Measurements from ENCODE around the gene HADHB. TPM values are rescaled to one million over a fixed set of nuclear protein-coding genes. Genes with fewer than 3 reads are reported as not detected.
A peak's percentile ranks its signal among the peaks of the same experiment; 100 is the strongest.
"Not testable (repeated sequence)": the region's sequence is repeated elsewhere in the genome, so short reads cannot be mapped to it uniquely, and the experiment has no call there.

HADHB gene
- total RNA-seq, 1 experiment from 2014 or later, result 48.8 TPM

DNA sequence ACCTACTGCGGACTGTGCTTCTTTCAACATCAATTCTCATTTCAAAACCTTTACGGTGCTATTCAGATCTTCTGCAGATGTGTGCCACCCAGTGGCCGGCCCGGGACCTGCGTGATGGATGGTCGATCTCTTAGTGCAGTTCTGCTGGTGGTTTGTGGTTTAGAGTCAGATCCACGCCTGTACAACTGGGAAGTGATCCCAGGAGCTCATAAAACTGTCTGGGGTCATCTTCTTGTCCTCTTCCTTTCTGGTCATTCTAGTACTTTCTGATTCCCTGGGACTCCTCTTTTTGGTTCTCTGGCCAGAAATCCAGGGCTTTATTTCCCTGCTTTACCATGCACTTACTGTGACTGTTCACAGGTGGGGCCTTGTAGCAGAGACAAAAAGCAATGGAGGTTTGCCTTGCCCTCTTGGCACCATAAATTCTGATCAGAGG lies 85.4 kb downstream of the HADHB start:
- no peaks in the 10 kb centered on the region for H3K9me3 ChIP-seq (ENCODE audit: low read length)
- H3K4me2 ChIP-seq (ENCODE audit: low read depth, low read length, poor library complexity, severe bottlenecking), result no peak overlapping the region
- no peaks in the 10 kb centered on the region for H3K36me3 ChIP-seq (ENCODE audit: insufficient read depth, low read length)
- H3K4me3 ChIP-seq (ENCODE audit: low read length), result no peak overlapping the region
- peak; percentile 90 for DNase-seq
- H3K4me1 ChIP-seq (ENCODE audit: low read length), result no peaks in the 10 kb centered on the region
- no peak overlapping the region for H3K9ac ChIP-seq (ENCODE audit: low read length)
- H3K27me3 ChIP-seq (ENCODE audit: low read length), result no peaks in the 10 kb centered on the region
- no peaks in the 10 kb centered on the region for H3K79me2 ChIP-seq (ENCODE audit: low read length)
- H3K9me2 ChIP-seq (replicated peaks; ENCODE audit: insufficient read depth, low read length), result no peaks in the 10 kb centered on the region
- H2AFZ ChIP-seq (ENCODE audit: low read length), result no peak overlapping the region
- H4K20me1 ChIP-seq (ENCODE audit: insufficient read depth, low read depth, low read length), result no peaks in the 10 kb centered on the region
- H3K27ac ChIP-seq (ENCODE audit: low read length), result no peak overlapping the region

DNA sequence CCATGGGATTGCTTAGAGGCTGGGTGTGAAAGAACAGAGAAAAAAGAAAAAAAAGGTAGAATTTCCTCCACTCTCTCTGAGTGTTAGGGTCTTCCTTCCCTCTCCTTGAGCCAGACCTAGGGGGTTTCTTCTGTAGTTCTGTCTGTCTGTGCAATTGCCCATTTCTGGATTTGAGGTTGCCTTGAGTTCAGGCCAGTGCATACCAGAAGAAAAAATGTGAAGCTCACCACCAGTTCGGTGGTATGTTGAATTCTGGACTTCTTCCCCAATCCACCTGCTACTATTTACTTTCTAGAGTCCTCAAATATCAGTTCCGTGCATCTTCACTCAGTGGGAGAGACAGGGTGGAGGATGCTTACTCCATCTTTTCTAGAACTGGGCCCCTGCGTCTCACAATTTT lies 85.9 kb downstream of the HADHB start:
- Histone ChIP-seq H3K9me2 (replicated peaks; ENCODE audit: insufficient read depth, low read length) (no peaks in the 10 kb centered on the region), H2AFZ (ENCODE audit: low read length) (no peak overlapping the region), H3K9ac (ENCODE audit: low read length) (no peak overlapping the region), H3K4me2 (ENCODE audit: low read depth, low read length, poor library complexity, severe bottlenecking) (no peak overlapping the region), H3K27ac (ENCODE audit: low read length) (no peak overlapping the region), H3K79me2 (ENCODE audit: low read length) (no peaks in the 10 kb centered on the region), H3K4me3 (ENCODE audit: low read length) (no peak overlapping the region), H3K27me3 (ENCODE audit: low read length) (no peaks in the 10 kb centered on the region), H3K4me1 (ENCODE audit: low read length) (no peaks in the 10 kb centered on the region), H4K20me1 (ENCODE audit: insufficient read depth, low read depth, low read length) (no peaks in the 10 kb centered on the region), H3K9me3 (ENCODE audit: low read length) (no peaks in the 10 kb centered on the region), H3K36me3 (ENCODE audit: insufficient read depth, low read length) (no peaks in the 10 kb centered on the region)
- no peak for DNase-seq

DNA sequence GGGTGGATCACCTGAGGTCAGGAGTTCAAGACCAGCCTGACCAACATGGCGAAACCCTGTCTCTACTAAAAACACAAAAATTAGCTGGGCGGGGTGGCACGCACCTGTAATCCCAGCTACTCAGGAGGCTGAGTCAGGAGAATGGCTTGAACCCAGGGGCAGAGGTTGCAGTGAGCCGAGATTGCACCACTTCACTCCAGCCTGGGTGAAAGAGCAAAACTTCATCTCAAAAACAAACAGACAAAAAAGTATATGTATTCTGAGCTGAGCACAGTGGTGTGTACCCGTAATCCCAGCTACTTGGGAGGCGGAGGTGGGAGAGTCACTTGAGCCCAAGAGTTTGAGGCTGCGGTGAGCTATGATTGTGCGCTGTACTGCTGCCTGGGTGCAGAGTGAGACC lies 86.6 kb downstream of the HADHB start:
- not testable (repeated sequence) for H3K9me2 ChIP-seq (replicated peaks; ENCODE audit: insufficient read depth, low read length); H3K79me2 ChIP-seq (ENCODE audit: low read length); H2AFZ ChIP-seq (ENCODE audit: low read length); H3K36me3 ChIP-seq (ENCODE audit: insufficient read depth, low read length); H3K4me3 ChIP-seq (ENCODE audit: low read length); H3K9ac ChIP-seq (ENCODE audit: low read length); H3K4me1 ChIP-seq (ENCODE audit: low read length); H3K4me2 ChIP-seq (ENCODE audit: low read depth, low read length, poor library complexity, severe bottlenecking); H3K27me3 ChIP-seq (ENCODE audit: low read length); H3K27ac ChIP-seq (ENCODE audit: low read length); H4K20me1 ChIP-seq (ENCODE audit: insufficient read depth, low read depth, low read length); DNase-seq; H3K9me3 ChIP-seq (ENCODE audit: low read length)

DNA sequence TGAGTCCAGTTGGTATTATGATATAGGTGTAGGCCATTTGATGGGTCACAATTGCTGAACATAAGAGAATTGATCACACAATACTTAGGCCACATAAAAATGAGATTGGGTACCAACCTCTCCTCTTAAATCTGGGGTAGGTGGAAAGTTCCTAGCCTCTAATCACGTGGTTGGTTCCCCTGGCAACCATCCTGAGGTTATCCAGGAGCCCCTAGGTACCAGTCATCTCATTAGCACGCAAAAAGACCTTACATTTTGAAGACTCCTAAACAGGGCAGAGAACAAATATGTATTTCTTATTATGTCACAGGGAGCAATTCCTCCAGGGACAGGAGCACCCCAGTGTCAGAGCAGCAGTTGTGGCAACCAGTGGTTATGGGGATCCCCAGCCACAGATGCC lies 88.6 kb downstream of the HADHB start:
- no peak for DNase-seq
- no peak overlapping the region for H3K9ac ChIP-seq (ENCODE audit: low read length)
- no peak overlapping the region for H3K4me2 ChIP-seq (ENCODE audit: low read depth, low read length, poor library complexity, severe bottlenecking)
- H3K27ac ChIP-seq (ENCODE audit: low read length), result no peak overlapping the region
- H3K9me3 ChIP-seq (ENCODE audit: low read length), result no peaks in the 10 kb centered on the region
- no peaks in the 10 kb centered on the region for H3K79me2 ChIP-seq (ENCODE audit: low read length)
- H3K4me3 ChIP-seq (ENCODE audit: low read length), result no peak overlapping the region
- H2AFZ ChIP-seq (ENCODE audit: low read length), result no peak overlapping the region
- H3K9me2 ChIP-seq (replicated peaks; ENCODE audit: insufficient read depth, low read length), result no peaks in the 10 kb centered on the region
- no peaks in the 10 kb centered on the region for H3K4me1 ChIP-seq (ENCODE audit: low read length)
- no peaks in the 10 kb centered on the region for H4K20me1 ChIP-seq (ENCODE audit: insufficient read depth, low read depth, low read length)
- H3K36me3 ChIP-seq (ENCODE audit: insufficient read depth, low read length), result no peaks in the 10 kb centered on the region
- H3K27me3 ChIP-seq (ENCODE audit: low read length), result no peaks in the 10 kb centered on the region

DNA sequence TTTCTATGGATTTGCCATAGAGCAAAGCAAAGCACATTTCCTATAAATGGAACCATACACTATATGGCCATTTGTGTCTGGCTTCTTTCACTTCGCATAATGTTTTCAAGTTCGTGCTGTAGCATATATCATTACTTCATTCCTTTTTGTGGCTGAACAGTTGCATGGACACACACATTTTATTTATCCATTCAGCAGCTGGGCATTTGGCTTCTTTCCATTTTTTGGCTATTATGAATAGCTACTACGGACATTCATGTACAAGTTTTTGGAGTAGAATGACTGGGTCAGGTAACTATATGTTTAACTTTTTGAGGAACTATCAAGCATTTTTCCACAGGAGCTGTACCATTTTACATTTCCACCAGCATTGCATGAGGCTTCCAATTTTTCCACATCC lies 90.5 kb downstream of the HADHB start:
- Histone ChIP-seq H3K9ac (ENCODE audit: low read length) (no peak overlapping the region), H3K9me3 (ENCODE audit: low read length) (no peaks in the 10 kb centered on the region), H3K4me2 (ENCODE audit: low read depth, low read length, poor library complexity, severe bottlenecking) (no peak overlapping the region), H3K27me3 (ENCODE audit: low read length) (no peaks in the 10 kb centered on the region), H3K9me2 (replicated peaks; ENCODE audit: insufficient read depth, low read length) (no peaks in the 10 kb centered on the region), H3K27ac (ENCODE audit: low read length) (no peak overlapping the region), H3K79me2 (ENCODE audit: low read length) (no peaks in the 10 kb centered on the region), H3K4me1 (ENCODE audit: low read length) (no peaks in the 10 kb centered on the region), H3K36me3 (ENCODE audit: insufficient read depth, low read length) (no peaks in the 10 kb centered on the region), H4K20me1 (ENCODE audit: insufficient read depth, low read depth, low read length) (no peaks in the 10 kb centered on the region), H3K4me3 (ENCODE audit: low read length) (no peak overlapping the region), H2AFZ (ENCODE audit: low read length) (no peak overlapping the region)
- DNase-seq, result no peak

DNA sequence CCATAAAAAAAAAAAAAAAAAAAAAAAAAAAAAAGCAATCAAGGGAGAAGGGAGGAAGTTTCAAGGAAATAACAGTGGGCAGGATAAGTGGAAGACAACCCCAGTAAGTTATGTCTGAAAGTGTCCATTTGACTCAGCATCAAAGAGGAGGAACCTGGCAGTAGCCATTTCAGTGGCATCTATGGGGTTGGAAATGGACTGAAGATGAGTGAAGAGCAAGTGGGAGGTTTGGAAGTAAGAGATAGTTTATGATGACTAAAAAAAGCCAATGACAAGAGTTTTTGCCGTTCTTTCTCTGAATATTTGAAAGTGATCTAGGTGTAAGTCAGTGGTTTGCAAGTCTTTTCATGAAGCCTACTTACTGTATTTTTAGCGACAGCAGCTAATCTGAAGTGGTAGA lies 92.0 kb downstream of the HADHB start:
- no peak for DNase-seq
- H3K36me3 ChIP-seq (ENCODE audit: insufficient read depth, low read length), result no peaks in the 10 kb centered on the region
- no peaks in the 10 kb centered on the region for H3K79me2 ChIP-seq (ENCODE audit: low read length)
- no peak overlapping the region for H3K27ac ChIP-seq (ENCODE audit: low read length)
- H3K9ac ChIP-seq (ENCODE audit: low read length), result no peak overlapping the region
- no peak overlapping the region for H2AFZ ChIP-seq (ENCODE audit: low read length)
- H3K4me3 ChIP-seq (ENCODE audit: low read length), result no peak overlapping the region
- no peaks in the 10 kb centered on the region for H3K27me3 ChIP-seq (ENCODE audit: low read length)
- H3K4me2 ChIP-seq (ENCODE audit: low read depth, low read length, poor library complexity, severe bottlenecking), result no peak overlapping the region
- H3K9me2 ChIP-seq (replicated peaks; ENCODE audit: insufficient read depth, low read length), result no peaks in the 10 kb centered on the region
- H4K20me1 ChIP-seq (ENCODE audit: insufficient read depth, low read depth, low read length), result no peaks in the 10 kb centered on the region
- H3K9me3 ChIP-seq (ENCODE audit: low read length), result no peaks in the 10 kb centered on the region
- no peaks in the 10 kb centered on the region for H3K4me1 ChIP-seq (ENCODE audit: low read length)

DNA sequence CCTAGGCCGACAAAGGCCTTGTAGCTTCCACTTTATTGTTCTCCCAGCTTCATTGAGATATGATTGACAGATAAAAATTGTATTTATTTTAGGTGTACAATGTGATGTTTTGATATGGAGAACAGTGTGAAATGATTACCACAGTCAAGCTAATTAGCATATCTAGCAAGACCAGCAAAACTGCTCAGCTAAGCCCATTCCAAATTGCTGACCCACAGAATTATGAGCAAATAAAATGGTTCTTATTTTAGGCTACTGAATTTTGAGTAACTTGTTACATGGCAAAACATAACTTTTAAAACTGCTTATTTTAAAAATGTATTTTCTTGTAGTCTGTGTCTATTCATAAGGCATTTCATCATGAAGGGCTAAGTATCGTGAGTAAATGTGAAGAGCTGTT lies 92.6 kb downstream of the HADHB start:
- Histone ChIP-seq H3K9me2 (replicated peaks; ENCODE audit: insufficient read depth, low read length) (no peaks in the 10 kb centered on the region), H2AFZ (ENCODE audit: low read length) (no peak overlapping the region), H3K4me3 (ENCODE audit: low read length) (no peak overlapping the region), H4K20me1 (ENCODE audit: insufficient read depth, low read depth, low read length) (no peaks in the 10 kb centered on the region), H3K9me3 (ENCODE audit: low read length) (no peaks in the 10 kb centered on the region), H3K36me3 (ENCODE audit: insufficient read depth, low read length) (no peaks in the 10 kb centered on the region), H3K4me2 (ENCODE audit: low read depth, low read length, poor library complexity, severe bottlenecking) (no peak overlapping the region), H3K27me3 (ENCODE audit: low read length) (no peaks in the 10 kb centered on the region), H3K9ac (ENCODE audit: low read length) (no peak overlapping the region), H3K79me2 (ENCODE audit: low read length) (no peaks in the 10 kb centered on the region), H3K27ac (ENCODE audit: low read length) (no peak overlapping the region), H3K4me1 (ENCODE audit: low read length) (no peaks in the 10 kb centered on the region)
- DNase-seq, result no peak

Other genes starting within 250 kb of the HADHB start
- gene RAB10, start 210.9 kb upstream of the HADHB start, total RNA-seq (2014; rRNA removed; shearing (Covaris generic); ENCODE audit: low replicate concordance), result 67.9 and 104 TPM in 2 replicates
- gene GAREM2, start 71.9 kb upstream of the HADHB start, total RNA-seq (2014; rRNA removed; shearing (Covaris generic); ENCODE audit: low replicate concordance), result not detected in 2 replicates
- gene HADHA, start 307 bp upstream of the HADHB start, total RNA-seq (2014; rRNA removed; shearing (Covaris generic); ENCODE audit: low replicate concordance), result 99.9 and 113 TPM in 2 replicates
- 31.3 and 32.4 TPM in 2 replicates for gene SELENOI, start 101.2 kb downstream of the HADHB start, total RNA-seq (2014; rRNA removed; shearing (Covaris generic); ENCODE audit: low replicate concordance)
- 0.25 TPM in 1 of 2 replicates, not detected in the other for gene ADGRF3, start 101.8 kb downstream of the HADHB start, total RNA-seq (2014; rRNA removed; shearing (Covaris generic); ENCODE audit: low replicate concordance)
- not detected in 2 replicates for gene DRC1, start 157.0 kb downstream of the HADHB start, total RNA-seq (2014; rRNA removed; shearing (Covaris generic); ENCODE audit: low replicate concordance)
- 0.04 and 0.07 TPM in 2 replicates for gene OTOF, start 233.2 kb downstream of the HADHB start, total RNA-seq (2014; rRNA removed; shearing (Covaris generic); ENCODE audit: low replicate concordance)

All from Karpas-422 (cell line).